OCI-LY1 (cell line): Measurements from ENCODE around the gene FANCI.

Experiments used
- H2AFZ ChIP-seq: fragments of 200-600 bp; sonication (generic), shearing (Covaris generic); 2 replicates; pipeline ENCODE4 v1.6.0; 2014; ENCODE audit warnings: antibody characterized with exemption, mild to moderate bottlenecking, low read length
- H3F3A ChIP-seq: fragments of 200-600 bp; sonication (generic), shearing (Covaris generic); 2 replicates; pipeline ENCODE4 v1.6.0; 2014; ENCODE audit warnings: mild to moderate bottlenecking, antibody characterized with exemption, low read length, moderate library complexity; ENCODE audit not compliant: insufficient read depth
- H3K27ac ChIP-seq: fragments of 200-600 bp; sonication (generic); 2 replicates; pipeline ENCODE4 v1.5.1; 2014; ENCODE audit warnings: low read length, mixed run types, mild to moderate bottlenecking, low read depth; ENCODE audit not compliant: poor library complexity, severe bottlenecking
- H3K27me3 ChIP-seq: fragments of 200-600 bp; sonication (generic); 2 replicates; pipeline ENCODE4 v1.6.0; 2014; ENCODE audit warnings: antibody characterized with exemption, mild to moderate bottlenecking, low read length, moderate library complexity; ENCODE audit not compliant: insufficient read depth
- H3K36me3 ChIP-seq: fragments of 200-600 bp; sonication (generic); 2 replicates; pipeline ENCODE4 v1.6.1; 2014; ENCODE audit warnings: mild to moderate bottlenecking, antibody characterized with exemption, low read length, moderate library complexity, mixed read lengths; ENCODE audit not compliant: insufficient read depth
- H3K4me1 ChIP-seq: fragments of 200-600 bp; sonication (generic); 2 replicates; pipeline ENCODE4 v1.5.1; 2014; ENCODE audit warnings: mild to moderate bottlenecking, low read length, moderate library complexity; ENCODE audit not compliant: insufficient read depth, severe bottlenecking
- H3K4me2 ChIP-seq: fragments of 200-600 bp; sonication (generic), shearing (Covaris generic); 2 replicates; pipeline ENCODE4 v1.6.1; 2014; ENCODE audit warnings: low read length
- H3K4me3 ChIP-seq: fragments of 200-600 bp; sonication (generic); 2 replicates; pipeline ENCODE4 v1.5.1; 2014; ENCODE audit warnings: low read length, low read depth, mild to moderate bottlenecking, mixed read lengths; ENCODE audit not compliant: poor library complexity, severe bottlenecking
- H3K79me2 ChIP-seq: fragments of 200-600 bp; shearing (Covaris generic); 2 replicates; pipeline ENCODE4 v1.6.1; 2016; ENCODE audit warnings: mixed run types, low read length, mixed read lengths; ENCODE audit not compliant: insufficient read depth
- H3K9ac ChIP-seq: fragments of 200-600 bp; sonication (generic), shearing (Covaris generic); 2 replicates; pipeline ENCODE4 v1.6.1; 2014; ENCODE audit warnings: mild to moderate bottlenecking, low read length, mixed read lengths
- H3K9me2 ChIP-seq: fragments of 200-600 bp; sonication (generic), shearing (Covaris generic); 2 replicates; pipeline ENCODE4 v1.6.1; 2014; ENCODE audit warnings: low read depth, mild to moderate bottlenecking, low read length, mixed read lengths
- H3K9me3 ChIP-seq: fragments of 200-600 bp; shearing (Covaris generic); 2 replicates; pipeline ENCODE4 v1.6.1; 2014; ENCODE audit warnings: low read length, mixed read lengths
- H4K20me1 ChIP-seq: fragments of 200-600 bp; sonication (generic), shearing (Covaris generic); 2 replicates; pipeline ENCODE4 v1.6.0; 2016; ENCODE audit warnings: mild to moderate bottlenecking, low read length; ENCODE audit not compliant: insufficient read depth
- EZH2 ChIP-seq: fragments of 200-600 bp; sonication (generic), shearing (Covaris generic); IDR thresholded peaks from 2 replicates; pipeline ENCODE4 v1.8.0; 2017; ENCODE audit warnings: borderline replicate concordance, mixed run types, mild to moderate bottlenecking, antibody characterized with exemption, low read length, moderate library complexity, mixed read lengths
- TF ChIP-seq, protein P1 (sequence below): fragments of 200-600 bp; sonication (generic), shearing (Covaris generic); IDR thresholded peaks from 2 replicates; pipeline ENCODE4 v1.5.1; 2017; ENCODE audit warnings: mild to moderate bottlenecking, antibody characterized with exemption, low read length, moderate library complexity, mixed read lengths

FANCI gene

DNA sequence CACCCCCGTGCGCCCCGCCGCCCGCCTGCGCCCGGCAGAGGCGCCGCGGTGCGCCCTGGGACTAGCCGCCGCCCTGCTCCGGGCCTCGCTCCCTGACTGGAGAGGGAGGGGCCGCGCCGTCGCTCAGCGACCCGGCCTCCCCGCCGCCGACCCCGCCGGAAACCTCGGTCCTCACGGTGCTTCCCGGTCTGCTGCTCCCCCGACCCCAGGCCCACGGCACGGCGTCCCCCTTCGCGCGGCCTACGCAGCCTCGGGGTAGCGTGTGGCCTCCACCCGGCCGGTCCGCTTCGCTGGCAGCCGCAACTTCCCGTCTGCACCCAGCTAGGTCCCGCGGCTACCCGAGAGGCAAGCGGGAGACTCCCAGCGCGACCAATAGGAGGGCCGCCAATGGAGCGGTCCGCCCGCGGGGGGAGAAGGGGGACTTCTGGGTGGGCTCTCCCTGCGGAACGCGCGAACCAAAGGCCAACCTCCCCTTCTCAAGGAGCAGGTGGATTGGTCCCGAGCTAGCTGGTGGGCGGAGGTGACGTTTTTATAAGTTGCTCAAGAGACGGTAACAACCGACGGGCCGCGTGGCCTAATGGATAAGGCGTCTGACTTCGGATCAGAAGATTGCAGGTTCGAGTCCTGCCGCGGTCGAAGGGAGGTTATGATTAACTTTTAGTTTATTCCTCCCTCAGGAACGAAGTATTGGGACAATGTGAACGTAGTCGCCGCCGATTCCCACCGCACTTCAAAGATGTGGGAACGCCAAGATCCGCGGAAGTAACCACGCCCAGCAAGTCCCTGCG, 90.9 kb downstream of the FANCI start, which contains the start of gene POLG:
TSS of gene POLG (minus strand) at position 315 of the 788 bp plus-strand sequence. CDS start 1,070 bp downstream, outside the sequence.
- Histone ChIP-seq H3K9me3 (no peaks in the 10 kb centered on the region), H3F3A (no peaks in the 10 kb centered on the region), H3K79me2 (peaks cover 16% of the 10 kb centered on the region), H3K27me3 (no peaks in the 10 kb centered on the region), H3K4me1 (peaks cover 52% of the 10 kb centered on the region), H3K4me3 (peak within 1 kb of the TSS; percentile 93), H3K9me2 (no peaks in the 10 kb centered on the region), H3K9ac (peak within 1 kb of the TSS; percentile 94), H4K20me1 (no peaks in the 10 kb centered on the region; the same call in 1 of the 2 replicates), H3K27ac (peak within 1 kb of the TSS; percentile 68), H3K36me3 (peaks cover 33% of the 10 kb centered on the region), H3K4me2 (peak within 1 kb of the TSS; percentile 92), H2AFZ (no peak within 1 kb of the TSS)
- TF ChIP-seq, protein P1, sequence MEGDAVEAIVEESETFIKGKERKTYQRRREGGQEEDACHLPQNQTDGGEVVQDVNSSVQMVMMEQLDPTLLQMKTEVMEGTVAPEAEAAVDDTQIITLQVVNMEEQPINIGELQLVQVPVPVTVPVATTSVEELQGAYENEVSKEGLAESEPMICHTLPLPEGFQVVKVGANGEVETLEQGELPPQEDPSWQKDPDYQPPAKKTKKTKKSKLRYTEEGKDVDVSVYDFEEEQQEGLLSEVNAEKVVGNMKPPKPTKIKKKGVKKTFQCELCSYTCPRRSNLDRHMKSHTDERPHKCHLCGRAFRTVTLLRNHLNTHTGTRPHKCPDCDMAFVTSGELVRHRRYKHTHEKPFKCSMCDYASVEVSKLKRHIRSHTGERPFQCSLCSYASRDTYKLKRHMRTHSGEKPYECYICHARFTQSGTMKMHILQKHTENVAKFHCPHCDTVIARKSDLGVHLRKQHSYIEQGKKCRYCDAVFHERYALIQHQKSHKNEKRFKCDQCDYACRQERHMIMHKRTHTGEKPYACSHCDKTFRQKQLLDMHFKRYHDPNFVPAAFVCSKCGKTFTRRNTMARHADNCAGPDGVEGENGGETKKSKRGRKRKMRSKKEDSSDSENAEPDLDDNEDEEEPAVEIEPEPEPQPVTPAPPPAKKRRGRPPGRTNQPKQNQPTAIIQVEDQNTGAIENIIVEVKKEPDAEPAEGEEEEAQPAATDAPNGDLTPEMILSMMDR, result no peak
- TF ChIP-seq EZH2, result no peak

DNA sequence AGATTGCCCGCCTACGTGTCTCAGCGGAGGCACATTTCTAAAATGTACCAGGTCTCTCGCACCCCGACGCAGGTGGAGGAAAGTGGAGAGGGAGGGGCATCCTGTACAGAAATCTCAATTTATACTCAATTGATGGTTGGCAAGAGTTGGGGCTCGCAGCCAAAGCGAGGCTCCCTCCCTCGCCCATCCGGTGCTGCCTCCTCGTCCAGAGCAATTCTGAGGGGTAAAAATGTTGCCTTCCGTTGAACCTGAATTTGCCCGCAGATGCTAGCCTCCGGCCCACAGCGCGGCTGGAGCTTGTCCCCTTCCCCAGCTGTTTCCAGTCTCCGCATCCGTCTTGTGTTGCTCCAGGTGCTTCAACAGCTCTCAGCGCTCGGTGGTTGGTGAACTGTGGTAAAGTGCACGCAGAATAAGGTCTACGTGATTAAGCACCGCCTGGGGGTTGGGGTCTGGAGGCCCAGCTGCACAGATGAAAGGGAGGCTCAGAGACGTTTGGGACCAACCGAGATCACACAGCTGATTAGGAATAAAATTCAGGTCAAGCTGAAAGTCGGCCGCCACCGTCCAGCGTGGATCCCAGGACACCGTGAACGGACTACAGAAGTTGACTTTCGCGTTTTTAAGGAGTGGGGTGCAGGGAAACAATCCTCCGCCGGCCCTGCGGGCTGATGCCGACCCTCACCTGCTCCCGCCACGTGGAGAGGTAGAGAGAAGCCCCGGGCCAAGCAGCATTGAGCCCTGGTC, 91.7 kb downstream of the FANCI start:
- Histone ChIP-seq H3K9me2 (no peaks in the 10 kb centered on the region), H3K9ac (peak overlapping the region; percentile 67), H3K4me2 (peak overlapping the region; percentile 92), H3K4me3 (peak overlapping the region; percentile 71), H3K36me3 (peaks cover 26% of the 10 kb centered on the region), H3F3A (no peaks in the 10 kb centered on the region), H3K9me3 (no peaks in the 10 kb centered on the region), H2AFZ (no peak overlapping the region), H3K27me3 (no peaks in the 10 kb centered on the region), H3K4me1 (peaks cover 46% of the 10 kb centered on the region), H3K79me2 (peaks cover 16% of the 10 kb centered on the region), H3K27ac (peak overlapping the region; percentile 68), H4K20me1 (no peaks in the 10 kb centered on the region; the same call in 1 of the 2 replicates)
- no peak for TF ChIP-seq EZH2
- TF ChIP-seq, protein P1, result no peak

DNA sequence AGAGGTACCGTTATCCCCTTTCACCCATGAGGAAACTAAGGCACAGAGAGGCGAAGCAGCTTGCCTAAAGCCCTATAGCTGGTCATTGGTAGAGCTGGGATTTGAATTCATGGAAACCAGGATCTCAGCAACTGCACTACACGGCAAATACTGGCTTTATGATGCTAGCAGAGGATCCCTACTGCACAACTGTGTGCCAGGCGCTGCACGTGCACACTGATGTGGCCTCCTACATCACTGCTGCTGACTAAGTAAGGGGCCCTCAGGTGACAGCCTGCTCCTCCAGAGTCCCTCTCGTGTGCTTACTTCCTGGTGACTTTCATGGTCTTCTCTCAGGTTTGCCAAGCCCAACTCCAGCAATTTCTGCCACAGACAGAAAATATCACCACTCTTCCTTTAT, 94.3 kb downstream of the FANCI start:
- H3K9me3 ChIP-seq, result no peaks in the 10 kb centered on the region
- H3K9ac ChIP-seq, result no peak overlapping the region
- H2AFZ ChIP-seq, result no peak overlapping the region

More for the DNA sequence above, 94.3 kb downstream of the FANCI start:
- H3K4me2 ChIP-seq, result no peak overlapping the region
- H3K9me2 ChIP-seq, result no peaks in the 10 kb centered on the region
- peaks cover 5% of the 10 kb centered on the region; the same call in 1 of the 2 replicates for H3K79me2 ChIP-seq
- H3K4me3 ChIP-seq, result no peak overlapping the region
- no peaks in the 10 kb centered on the region for H4K20me1 ChIP-seq
- no peaks in the 10 kb centered on the region for H3K27me3 ChIP-seq
- TF ChIP-seq EZH2, result no peak
- TF ChIP-seq, protein P1, result no peak
- H3K4me1 ChIP-seq, result peaks cover 21% of the 10 kb centered on the region
- peaks cover 1% of the 10 kb centered on the region; the same call in 1 of the 2 replicates for H3K36me3 ChIP-seq
- H3K27ac ChIP-seq, result no peak overlapping the region
- H3F3A ChIP-seq, result no peaks in the 10 kb centered on the region
